ENCODE measurements around the gene ELK1.

DNA sequence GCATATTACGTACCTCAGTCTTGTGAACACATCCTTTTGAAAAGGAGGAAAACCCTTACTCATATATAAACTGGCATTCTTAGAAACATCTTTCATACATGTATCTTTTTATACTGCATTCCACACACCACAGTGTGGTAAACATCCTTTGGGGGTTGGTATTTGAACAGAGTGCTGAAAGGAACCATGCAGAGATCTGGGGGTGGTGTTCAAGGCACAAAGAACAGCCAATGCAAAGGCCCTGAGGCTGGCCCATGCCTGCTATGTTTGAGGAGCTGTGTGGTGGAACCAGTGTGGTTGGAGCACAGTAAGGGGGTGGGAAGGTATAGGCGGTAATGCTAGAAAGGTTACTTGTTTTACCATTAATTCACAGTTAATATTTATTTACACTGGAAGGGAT is 2.0 kb downstream of the ELK1 start:
- TF ChIP-seq, protein P1, sequence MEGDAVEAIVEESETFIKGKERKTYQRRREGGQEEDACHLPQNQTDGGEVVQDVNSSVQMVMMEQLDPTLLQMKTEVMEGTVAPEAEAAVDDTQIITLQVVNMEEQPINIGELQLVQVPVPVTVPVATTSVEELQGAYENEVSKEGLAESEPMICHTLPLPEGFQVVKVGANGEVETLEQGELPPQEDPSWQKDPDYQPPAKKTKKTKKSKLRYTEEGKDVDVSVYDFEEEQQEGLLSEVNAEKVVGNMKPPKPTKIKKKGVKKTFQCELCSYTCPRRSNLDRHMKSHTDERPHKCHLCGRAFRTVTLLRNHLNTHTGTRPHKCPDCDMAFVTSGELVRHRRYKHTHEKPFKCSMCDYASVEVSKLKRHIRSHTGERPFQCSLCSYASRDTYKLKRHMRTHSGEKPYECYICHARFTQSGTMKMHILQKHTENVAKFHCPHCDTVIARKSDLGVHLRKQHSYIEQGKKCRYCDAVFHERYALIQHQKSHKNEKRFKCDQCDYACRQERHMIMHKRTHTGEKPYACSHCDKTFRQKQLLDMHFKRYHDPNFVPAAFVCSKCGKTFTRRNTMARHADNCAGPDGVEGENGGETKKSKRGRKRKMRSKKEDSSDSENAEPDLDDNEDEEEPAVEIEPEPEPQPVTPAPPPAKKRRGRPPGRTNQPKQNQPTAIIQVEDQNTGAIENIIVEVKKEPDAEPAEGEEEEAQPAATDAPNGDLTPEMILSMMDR (IDR thresholded peaks at IDR 0.05): no peak
- no peak for TF ChIP-seq POLR2A (IDR thresholded peaks at IDR 0.05)

Measured in right lobe of liver (tissue), 4 donors.